K562 (cell line): ENCODE data around the gene LAMTOR1. TPM values are rescaled to one million over a fixed set of nuclear protein-coding genes. Genes with fewer than 3 reads are reported as not detected.

Experiments used
- ATAC-seq: fragments of 200-7000 bp; cut with Tn5 transposase; 3 replicates; pipeline ENCODE4 v1.9.1; 2020; ENCODE audit warnings: moderate library complexity
- BruUV-seq: library from RNA; stranded (reverse); fragments of 400-500 nt; replicated peaks from 2 replicates; lab custom pipeline; 2021; lab: Mats Ljungman, UMichigan
- CTCF ChIA-PET: fragments of 300-600 bp; formaldehyde crosslinking; extraction: SDS; loops from one replicate; lab custom pipeline; 2021; ENCODE audit warnings: low intra/inter-chr PET ratio; lab: Yijun Ruan, JAX
- POLR2A ChIA-PET: fragments of 300-600, 350-650 bp; sonication (Branson Sonifier 250); formaldehyde crosslinking; extraction: SDS; loops from one replicate; lab custom pipeline; 2021; ENCODE audit warnings: antibody characterized with exemption, inconsistent platforms; lab: Yijun Ruan, JAX
- DNase-seq, 4 experiments: peaks; one replicate each; pipeline versions ENCODE4 v3.0.0 to v3.0.0-alpha.2; 2011 to 2018; ENCODE audit warnings: low spot score in 3 of 4, mixed read lengths in 3 of 4; ENCODE audit errors: extremely low read depth in 1 of 4
- FAIRE-seq: peaks from 2 replicates; lab custom pipeline; 2011; peaks lifted over from hg19 to GRCh38; lab: Jason Lieb, UNC
- H2AFZ ChIP-seq: 2 replicates; pipeline ENCODE4 v1.6.0; 2011; ENCODE audit warnings: low read depth, low read length, control low read depth, inconsistent platforms
- H3K27ac ChIP-seq: fragments of 200-600 bp; 3 replicates; pipeline ENCODE4 v1.8.0; 2011; ENCODE audit warnings: low read depth, mild to moderate bottlenecking, control low read depth, inconsistent platforms, low read length, moderate library complexity, mixed read lengths; ENCODE audit errors: extremely low read depth
- H3K27me3 ChIP-seq, 2 experiments: fragments of 300-600 bp in 1 of 2; 2 replicates in 1 of 2; 3 replicates in 1 of 2; pipeline versions ENCODE4 v1.6.0 to v1.8.0; 2011; ENCODE audit warnings: inconsistent platforms in 2 of 2, low read length in 2 of 2, mild to moderate bottlenecking in 1 of 2, mixed read lengths in 1 of 2, moderate library complexity in 1 of 2; ENCODE audit not compliant: control insufficient read depth in 2 of 2, insufficient read depth in 2 of 2
- H3K36me3 ChIP-seq: fragments of 300-600 bp; 3 replicates; pipeline ENCODE4 v1.8.0; 2011; ENCODE audit warnings: mild to moderate bottlenecking, low read length, inconsistent platforms; ENCODE audit not compliant: control insufficient read depth, insufficient read depth
- H3K4me1 ChIP-seq, 2 experiments: fragments of 200-600 bp in 1 of 2; replicated peaks in 1 of 2; 2 replicates in 1 of 2; 3 replicates in 1 of 2; pipeline versions ENCODE4 v1.5.1 to v1.8.0; 2011; ENCODE audit warnings: inconsistent platforms in 2 of 2, low read length in 2 of 2, mild to moderate bottlenecking in 1 of 2, mixed read lengths in 1 of 2, moderate library complexity in 1 of 2; ENCODE audit not compliant: control insufficient read depth in 2 of 2, insufficient read depth in 2 of 2
- H3K4me2 ChIP-seq: 2 replicates; pipeline ENCODE4 v1.6.1; 2011; ENCODE audit warnings: low read length, control low read depth, inconsistent platforms, mixed read lengths; ENCODE audit not compliant: insufficient read depth
- H3K4me3 ChIP-seq: fragments of 200-600 bp; sonication (generic), shearing (Covaris generic); 2 replicates; pipeline ENCODE4 v1.5.1; 2016; ENCODE audit warnings: control low read depth, inconsistent platforms
- H3K79me2 ChIP-seq: fragments of 200-600 bp; 3 replicates; pipeline ENCODE4 v1.8.0; 2011; ENCODE audit warnings: low read length, inconsistent platforms; ENCODE audit not compliant: control insufficient read depth, insufficient read depth
- H3K9ac ChIP-seq, 2 experiments: 2 replicates each; pipeline versions ENCODE4 v1.6.0 to v1.6.1; 2011; ENCODE audit warnings: low read depth in 2 of 2, low read length in 2 of 2, control low read depth in 1 of 2, inconsistent platforms in 1 of 2, mild to moderate bottlenecking in 1 of 2, mixed read lengths in 1 of 2; ENCODE audit not compliant: insufficient read depth in 1 of 2
- H3K9me1 ChIP-seq: one replicate; pipeline ENCODE4 v1.6.0; 2011; ENCODE audit warnings: inconsistent platforms, mild to moderate bottlenecking, low read length, moderate library complexity; ENCODE audit not compliant: control insufficient read depth, insufficient read depth
- H3K9me3 ChIP-seq: replicated peaks from 2 replicates; pipeline ENCODE4 v1.5.1; 2011; ENCODE audit warnings: low read depth, low read length, inconsistent platforms; ENCODE audit not compliant: control insufficient read depth, insufficient read depth
- H4K20me1 ChIP-seq: replicated peaks from 2 replicates; pipeline ENCODE4 v1.6.1; 2011; ENCODE audit warnings: low read length, inconsistent platforms, mixed read lengths; ENCODE audit not compliant: control insufficient read depth, insufficient read depth
- ATF1 ChIP-seq, 2 experiments: fragments of 450-650 bp in 1 of 2; IDR thresholded peaks; 2 replicates each; pipeline ENCODE4 v1.6.1; 2016; ENCODE audit warnings: missing compliant biosample characterization in 1 of 2, missing genetic modification characterization in 1 of 2
- CREM ChIP-seq: IDR thresholded peaks from 2 replicates; pipeline ENCODE4 v1.6.1; 2014; ENCODE audit warnings: antibody characterized with exemption, low read depth
- E2F3 ChIP-seq: fragments of 250-450 bp; sonication (Bioruptor Pico); IDR thresholded peaks from 2 replicates; pipeline ENCODE4 v1.4.0; 2020; ENCODE audit warnings: mild to moderate bottlenecking
- EZH2 ChIP-seq: IDR thresholded peaks from 2 replicates; pipeline ENCODE4 v1.6.1; 2012; ENCODE audit warnings: low read depth, mild to moderate bottlenecking, inconsistent platforms, low read length, borderline replicate concordance
- FOS ChIP-seq: IDR thresholded peaks from 3 replicates; pipeline ENCODE4 v1.6.1; 2011; ENCODE audit not compliant: insufficient read length; ENCODE audit errors: extremely low read depth
- GABPB2 ChIP-seq: fragments of 250-450 bp; sonication (Bioruptor Pico); conservative IDR thresholded peaks from 2 replicates; pipeline ENCODE4 v1.5.1; 2021; ENCODE audit warnings: mild to moderate bottlenecking
- MCM2 ChIP-seq: fragments of 450-650 bp; IDR thresholded peaks from 2 replicates; pipeline ENCODE4 v1.6.1; 2017; ENCODE audit warnings: low read depth, mild to moderate bottlenecking
- MIER1 ChIP-seq: fragments of 450-650 bp; IDR thresholded peaks from 2 replicates; pipeline ENCODE4 v1.6.1; 2016; ENCODE audit warnings: antibody characterized with exemption, mild to moderate bottlenecking, low read depth
- NBN ChIP-seq: fragments of 450-650 bp; IDR thresholded peaks from 2 replicates; pipeline ENCODE4 v1.6.1; 2016; ENCODE audit warnings: low read depth, mild to moderate bottlenecking
- NR0B1 ChIP-seq: fragments of 450-650 bp; IDR thresholded peaks from one replicate; pipeline ENCODE4 v1.6.1; 2018; ENCODE audit warnings: mild to moderate bottlenecking, moderate library complexity; ENCODE audit not compliant: partially characterized antibody
- PRDM10 ChIP-seq: fragments of 450-650 bp; IDR thresholded peaks from 2 replicates; pipeline ENCODE4 v1.6.1; 2018; ENCODE audit not compliant: partially characterized antibody
- SMARCE1 ChIP-seq: fragments of 450-650 bp; IDR thresholded peaks from 2 replicates; pipeline ENCODE4 v1.7.1; 2016; ENCODE audit warnings: mild to moderate bottlenecking
- TARDBP ChIP-seq: fragments of 450-650 bp; IDR thresholded peaks from 2 replicates; pipeline ENCODE4 v1.6.1; 2016
- WHSC1 ChIP-seq: IDR thresholded peaks from one replicate; pipeline ENCODE4 v1.6.1; 2012; ENCODE audit warnings: low read length, control low read depth, inconsistent platforms
- ZNF263 ChIP-seq: sonication (generic); formaldehyde crosslinking; IDR thresholded peaks from 2 replicates; pipeline ENCODE4 v1.8.0; 2022; ENCODE audit warnings: mild to moderate bottlenecking, missing genetic modification reagents, borderline replicate concordance
- WGBS: fragments of 100-300 bp; shearing (Covaris generic); methylation state at CpG from one replicate; pipeline ENCODE4 v1.1.6; 2016; ENCODE audit warnings: low coverage, mixed read lengths; ENCODE audit not compliant: insufficient coverage; ENCODE audit errors: missing lambda C conversion rate; 5-methylcytosine and 5-hydroxymethylcytosine counted together
- in situ Hi-C: fragments of 300-500 bp; cut with MboI; formaldehyde crosslinking; loops from 4 replicates; pipeline ENCODE4 v1.15.0; 2018; ENCODE audit warnings: inconsistent platforms, mixed read lengths
- intact Hi-C: fragments of 100-400 bp; cut with micrococcal nuclease; formaldehyde crosslinking; loops from 2 replicates; pipeline ENCODE4 v1.14.2; 2022
- polyA plus RNA-seq, 8 experiments: library from polyadenylated mRNA; depleted of rRNA in 4 of 8; stranded (reverse) in 5 of 8; unstranded in 3 of 8; fragments of >200 nt; fragmentation: Nextera tagmentation in 2 of 8; fragmentation: Illumina TruSeq in 1 of 8; extraction: Ambion mirVana in 2 of 8; extraction: Trizol in 1 of 8; gene quantifications; 2 replicates each; pipeline versions ENCODE4 v1.2.1 to v1.2.3, GENCODE V29; 2011 to 2014; ENCODE audit warnings: inconsistent platforms in 1 of 8, missing spikeins in 1 of 8
- total RNA-seq, 7 experiments: library from RNA; depleted of rRNA in 6 of 7; stranded (reverse); fragments of >200 nt in 6 of 7; fragmentation: Illumina TruSeq in 2 of 7; extraction: Trizol in 2 of 7; gene quantifications; 2 replicates each; pipeline versions ENCODE4 v1.2.1 to v1.2.3, GENCODE V29; 2011 to 2021; ENCODE audit warnings: low replicate concordance in 1 of 7

The LAMTOR1 gene
- total and polyA plus RNA-seq, 9 of the 15 experiments (the other 6 are each of a cell fraction or from before 2014, with no cell fraction given): 62.6 to 104 (median 85.3) TPM

- TF ChIP-seq MIER1 (no peak), PRDM10 (no peak)
- TF ChIP-seq, all 486 proteins: peak for 0
These were observed 37.6 kb upstream of the LAMTOR1 start (continued) for GRCh38 chr11:72140661-72141060.

- Histone ChIP-seq H2AFZ (no peak overlapping the region), H3K4me3 (no peak overlapping the region), H3K4me2 (no peak overlapping the region), H3K79me2 (no peaks in the 10 kb centered on the region), H3K9ac (no peak overlapping the region), H3K27ac (no peak overlapping the region), H3K36me3 (no peaks in the 10 kb centered on the region), H3K4me1 (peaks cover 3 to 6% of the 10 kb centered on the region in 2 experiments; a peak in 3 of 5 replicates), H3K9me1 (no peaks in the 10 kb centered on the region), H3K9me3 (no peaks in the 10 kb centered on the region), H4K20me1 (no peaks in the 10 kb centered on the region), H3K27me3 (no peaks in the 10 kb centered on the region)
- TF ChIP-seq EZH2 (no peak), NR0B1 (no peak), SMARCE1 (no peak), MCM2 (no peak), ATF1 (CRISPR knock-in tag; IDR thresholded peaks at IDR 0.05) (no peak), ATF1 (tag; IDR thresholded peaks at IDR 0.05) (no peak), CREM (no peak), WHSC1 (no peak), FOS (no peak), E2F3 (CRISPR knock-in tag) (no peak), NBN (no peak), TARDBP (no peak), ZNF263 (CRISPR knock-in tag) (no peak), GABPB2 (CRISPR knock-in tag) (no peak)
- ATAC-seq: no peak
- intact Hi-C loops (no loop called here), in situ Hi-C loops (no loop called here)
- DNase-seq: no peak
- ChIA-PET POLR2A (interaction anchor here (1.7 to 2.2 kb wide), 2 partner anchors 8 to 27 kb away, joined by 3 to 5 read pairs; partner anchors contain the start of gene ANAPC15), CTCF (no interaction called here)
- no peak for FAIRE-seq
- 50% methylated on average over 7 of the region's 11 CpGs for WGBS
- no TSS peak for BruUV-seq
These were observed 36.4 kb upstream of the LAMTOR1 start for GRCh38 chr11:72139500-72139899.
